Spinal cord (tissue), 10 donors: ENCODE results near the gene GAPT. TPM values are rescaled to one million over a fixed set of nuclear protein-coding genes. Genes with fewer than 3 reads are reported as not detected.
A peak's percentile ranks its signal among the peaks of the same experiment; 100 is the strongest.

Source experiments
- DNase-seq, 6 donors: peaks; one replicate each; pipeline versions ENCODE4 v3.0.0 to v3.0.0-alpha.2; 2013 to 2015; ENCODE audit warnings: low spot score in 6 of 6, low read depth in 4 of 6
- H3K27ac ChIP-seq: one replicate; pipeline ENCODE4 v1.5.1; 2013; ENCODE audit warnings: low read depth, low read length, control low read depth
- H3K27me3 ChIP-seq: one replicate; pipeline ENCODE4 v1.6.1; 2013; ENCODE audit warnings: low read length; ENCODE audit not compliant: control insufficient read depth, insufficient read depth
- H3K36me3 ChIP-seq: one replicate; pipeline ENCODE4 v1.6.1; 2013; ENCODE audit warnings: low read length; ENCODE audit not compliant: control insufficient read depth, insufficient read depth
- H3K4me1 ChIP-seq: one replicate; pipeline ENCODE4 v1.6.1; 2013; ENCODE audit warnings: low read length; ENCODE audit not compliant: control insufficient read depth, insufficient read depth
- H3K4me3 ChIP-seq: one replicate; pipeline ENCODE4 v1.5.1; 2013; ENCODE audit warnings: low read depth, low read length, control low read depth
- H3K9me3 ChIP-seq: one replicate; pipeline ENCODE4 v1.6.1; 2013; ENCODE audit warnings: low read length; ENCODE audit not compliant: control insufficient read depth, insufficient read depth
- WGBS: methylation state at CpG from one replicate; pipeline ENCODE4 v1.1.5; 2013; ENCODE audit warnings: missing lambda C conversion rate; ENCODE audit not compliant: insufficient coverage; 5-methylcytosine and 5-hydroxymethylcytosine counted together
- polyA plus RNA-seq, 2 donors: library from polyadenylated mRNA; unstranded; fragments of 120-200 nt; gene quantifications; one replicate each; pipeline ENCODE4 v1.2.1, GENCODE V29; 2013; ENCODE audit not compliant: insufficient read length in 2 of 2
- total RNA-seq, 2 donors: library from RNA; depleted of rRNA in 1 of 2; stranded (reverse); fragments of 120-200 nt in 1 of 2; fragments of >200 nt in 1 of 2; gene quantifications; one replicate each; pipeline versions ENCODE4 v1.2.3 to v1.2.4, GENCODE V29; 2013 to 2014
- donor health status: healthy.

GAPT gene
- total and polyA plus RNA-seq, 4 donors: 0.38 to 3.7 (median 0.83) TPM

- Histone ChIP-seq H3K27me3 (no peaks in the 10 kb centered on the region), H3K4me1 (no peaks in the 10 kb centered on the region), H3K4me3 (no peak overlapping the region), H3K36me3 (no peaks in the 10 kb centered on the region), H3K9me3 (no peaks in the 10 kb centered on the region), H3K27ac (no peak overlapping the region)
- no peak for DNase-seq
- 84% methylated on average over 6 of the region's 6 CpGs for WGBS
These were observed 9.4 kb upstream of the GAPT start for GRCh38 chr5:58481828-58482227.

- Histone ChIP-seq H3K27me3 (no peaks in the 10 kb centered on the region), H3K9me3 (no peaks in the 10 kb centered on the region), H3K27ac (no peak overlapping the region), H3K4me3 (no peak overlapping the region), H3K4me1 (no peaks in the 10 kb centered on the region), H3K36me3 (no peaks in the 10 kb centered on the region)
- DNase-seq: no peak
- WGBS: 83% methylated on average over 1 of the region's 1 CpG
These were observed 8.7 kb upstream of the GAPT start for GRCh38 chr5:58482536-58482935.

- Histone ChIP-seq H3K36me3 (no peaks in the 10 kb centered on the region), H3K27ac (no peak overlapping the region), H3K27me3 (no peaks in the 10 kb centered on the region), H3K4me1 (no peaks in the 10 kb centered on the region), H3K9me3 (no peaks in the 10 kb centered on the region), H3K4me3 (no peak overlapping the region)
- no peak for DNase-seq
- 100% methylated on average over 1 of the region's 4 CpGs for WGBS
These were observed 6.7 kb upstream of the GAPT start for GRCh38 chr5:58484505-58484904.

GRCh38 chr5:58486290-58486689, 4.9 kb upstream of the GAPT start:
- DNase-seq: no peak
- no peaks in the 10 kb centered on the region for H3K4me1 ChIP-seq
- H3K36me3 ChIP-seq: no peaks in the 10 kb centered on the region
- no peak overlapping the region for H3K4me3 ChIP-seq
- no peaks in the 10 kb centered on the region for H3K27me3 ChIP-seq
- H3K9me3 ChIP-seq: no peaks in the 10 kb centered on the region
- H3K27ac ChIP-seq: no peak overlapping the region
- no CpG with 5 or more reads among the region's 1 CpG for WGBS

GRCh38 chr5:58490402-58491050, 709 bp upstream of the GAPT start:
- Histone ChIP-seq H3K27ac (no peak overlapping the region), H3K36me3 (no peaks in the 10 kb centered on the region), H3K4me3 (no peak overlapping the region), H3K9me3 (no peaks in the 10 kb centered on the region), H3K27me3 (no peaks in the 10 kb centered on the region), H3K4me1 (no peaks in the 10 kb centered on the region)
- DNase-seq: peak in 2 of 6 donors; percentile 7 to 19
- WGBS: 46% methylated on average over 2 of the region's 4 CpGs

GRCh38 chr5:58493141-58493540, 1.9 kb downstream of the GAPT start:
- H3K27ac ChIP-seq: no peak overlapping the region
- no peaks in the 10 kb centered on the region for H3K27me3 ChIP-seq
- H3K4me3 ChIP-seq: no peak overlapping the region
- H3K36me3 ChIP-seq: no peaks in the 10 kb centered on the region
- DNase-seq: no peak
- no peaks in the 10 kb centered on the region for H3K4me1 ChIP-seq
- H3K9me3 ChIP-seq: no peaks in the 10 kb centered on the region

- Histone ChIP-seq H3K4me3 (no peak overlapping the region), H3K9me3 (no peaks in the 10 kb centered on the region), H3K27ac (no peak overlapping the region), H3K4me1 (no peaks in the 10 kb centered on the region), H3K27me3 (no peaks in the 10 kb centered on the region), H3K36me3 (no peaks in the 10 kb centered on the region)
- no peak for DNase-seq
- WGBS: 87% methylated on average over 3 of the region's 3 CpGs
These were observed 5.3 kb downstream of the GAPT start for GRCh38 chr5:58496488-58496887.

GRCh38 chr5:58497386-58497785, 6.2 kb downstream of the GAPT start:
- no peaks in the 10 kb centered on the region for H3K4me1 ChIP-seq
- 89% methylated on average over 5 of the region's 5 CpGs for WGBS
- H3K9me3 ChIP-seq: no peaks in the 10 kb centered on the region
- no peaks in the 10 kb centered on the region for H3K27me3 ChIP-seq
- H3K4me3 ChIP-seq: no peak overlapping the region
- no peak for DNase-seq
- H3K27ac ChIP-seq: no peak overlapping the region
- H3K36me3 ChIP-seq: no peaks in the 10 kb centered on the region

- H3K27ac ChIP-seq: no peak overlapping the region
- no peaks in the 10 kb centered on the region for H3K36me3 ChIP-seq
- no peak for DNase-seq
- H3K9me3 ChIP-seq: no peaks in the 10 kb centered on the region
- H3K4me1 ChIP-seq: no peaks in the 10 kb centered on the region
- no peak overlapping the region for H3K4me3 ChIP-seq
- no peaks in the 10 kb centered on the region for H3K27me3 ChIP-seq
These were observed 6.7 kb downstream of the GAPT start for GRCh38 chr5:58497921-58498320.

- no peaks in the 10 kb centered on the region for H3K4me1 ChIP-seq
- H3K9me3 ChIP-seq: no peaks in the 10 kb centered on the region
- no peaks in the 10 kb centered on the region for H3K27me3 ChIP-seq
- peak in 4 of 6 donors; percentile 22 to 85 (median 54) for DNase-seq
- H3K27ac ChIP-seq: no peak overlapping the region
- H3K36me3 ChIP-seq: no peaks in the 10 kb centered on the region
- WGBS: 0% methylated on average over 1 of the region's 2 CpGs
- H3K4me3 ChIP-seq: no peak overlapping the region
These were observed 7.2 kb downstream of the GAPT start for GRCh38 chr5:58498340-58498942.
